Fibroblast of lung (primary cell): ENCODE measurements around the gene ANKRD44.

Experiments
- EZH2 ChIP-seq: IDR thresholded peaks from 2 replicates; pipeline ENCODE4 v1.5.1; 2012; ENCODE audit warnings: low read length, control low read depth, mild to moderate bottlenecking; ENCODE audit errors: missing control alignments
- TF ChIP-seq, protein P1 (sequence below), 2 donors: IDR thresholded peaks in 1 of 2; conservative IDR thresholded peaks in 1 of 2; 1 replicate in 1 of 2; 2 replicates in 1 of 2; pipeline ENCODE4 v1.5.1; 2011 to 2012; ENCODE audit warnings: low read length in 2 of 2, control low read depth in 1 of 2, inconsistent platforms in 1 of 2, low read depth in 1 of 2, mild to moderate bottlenecking in 1 of 2

GRCh38 chr2:197297266-197297665, 13.3 kb downstream of the ANKRD44 start:
- TF ChIP-seq, protein P1, sequence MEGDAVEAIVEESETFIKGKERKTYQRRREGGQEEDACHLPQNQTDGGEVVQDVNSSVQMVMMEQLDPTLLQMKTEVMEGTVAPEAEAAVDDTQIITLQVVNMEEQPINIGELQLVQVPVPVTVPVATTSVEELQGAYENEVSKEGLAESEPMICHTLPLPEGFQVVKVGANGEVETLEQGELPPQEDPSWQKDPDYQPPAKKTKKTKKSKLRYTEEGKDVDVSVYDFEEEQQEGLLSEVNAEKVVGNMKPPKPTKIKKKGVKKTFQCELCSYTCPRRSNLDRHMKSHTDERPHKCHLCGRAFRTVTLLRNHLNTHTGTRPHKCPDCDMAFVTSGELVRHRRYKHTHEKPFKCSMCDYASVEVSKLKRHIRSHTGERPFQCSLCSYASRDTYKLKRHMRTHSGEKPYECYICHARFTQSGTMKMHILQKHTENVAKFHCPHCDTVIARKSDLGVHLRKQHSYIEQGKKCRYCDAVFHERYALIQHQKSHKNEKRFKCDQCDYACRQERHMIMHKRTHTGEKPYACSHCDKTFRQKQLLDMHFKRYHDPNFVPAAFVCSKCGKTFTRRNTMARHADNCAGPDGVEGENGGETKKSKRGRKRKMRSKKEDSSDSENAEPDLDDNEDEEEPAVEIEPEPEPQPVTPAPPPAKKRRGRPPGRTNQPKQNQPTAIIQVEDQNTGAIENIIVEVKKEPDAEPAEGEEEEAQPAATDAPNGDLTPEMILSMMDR (conservative IDR thresholded peaks at IDR 0.05 in 1 of 2, IDR thresholded peaks at IDR 0.05 in 1 of 2; ENCODE audit: low read depth in 1 of 2, low read length in 2 of 2), result no peak
- no peak for TF ChIP-seq EZH2
